MCF 10A (cell line): Measurements from ENCODE around the gene WFDC9. TPM values are rescaled to one million over a fixed set of nuclear protein-coding genes. Genes with fewer than 3 reads are reported as not detected.

Source experiments
- BruUV-seq: library from RNA; stranded (reverse); fragments of 400-500 nt; replicated peaks from 2 replicates; lab custom pipeline; 2021; lab: Mats Ljungman, UMichigan
- CTCF ChIA-PET: fragments of 300-600 bp; sonication (Branson Sonifier 250); formaldehyde crosslinking; extraction: SDS; loops from one replicate; lab custom pipeline; 2021; ENCODE audit warnings: antibody characterized with exemption, inconsistent platforms; lab: Yijun Ruan, JAX
- POLR2A ChIA-PET: fragments of 300-600, 350-650 bp; sonication (Branson Sonifier 250); formaldehyde crosslinking; extraction: SDS; loops from one replicate; lab custom pipeline; 2020; ENCODE audit warnings: antibody characterized with exemption, inconsistent platforms; lab: Yijun Ruan, JAX
- DNase-seq: peaks from one replicate; pipeline ENCODE4 v3.0.0-alpha.2; 2018; ENCODE audit not compliant: unreplicated experiment
- H3K27ac Mint-ChIP-seq: one replicate; pipeline ENCODE4 v1.8.0; 2022; ENCODE audit warnings: mild to moderate bottlenecking, low read depth, mixed read lengths; ENCODE audit not compliant: unreplicated experiment
- H3K27me3 Mint-ChIP-seq: one replicate; pipeline ENCODE4 v1.8.0; 2022; ENCODE audit warnings: mixed read lengths; ENCODE audit not compliant: insufficient read depth, unreplicated experiment
- H3K36me3 Mint-ChIP-seq: one replicate; pipeline ENCODE4 v1.8.0; 2022; ENCODE audit warnings: mild to moderate bottlenecking, moderate library complexity, mixed read lengths; ENCODE audit not compliant: insufficient read depth, unreplicated experiment
- H3K4me1 Mint-ChIP-seq: one replicate; pipeline ENCODE4 v1.8.0; 2022; ENCODE audit warnings: mixed read lengths; ENCODE audit not compliant: insufficient read depth, unreplicated experiment
- H3K4me3 Mint-ChIP-seq: one replicate; pipeline ENCODE4 v1.8.0; 2022; ENCODE audit warnings: mild to moderate bottlenecking, moderate library complexity, mixed read lengths; ENCODE audit not compliant: unreplicated experiment
- H3K9me3 Mint-ChIP-seq: one replicate; pipeline ENCODE4 v1.8.0; 2022; ENCODE audit warnings: mixed read lengths; ENCODE audit not compliant: unreplicated experiment
- intact Hi-C: fragments of 100-400 bp; cut with micrococcal nuclease; formaldehyde crosslinking; loops from 2 replicates; pipeline ENCODE4 v1.14.1; 2022
- total RNA-seq: library from RNA; stranded (reverse); gene quantifications from 2 replicates; pipeline ENCODE4 v1.2.3, GENCODE V29; 2022
- TF ChIP-seq, protein P1 (sequence below): fragments of 200-600 bp; IDR thresholded peaks from one replicate; pipeline ENCODE4 v1.8.0; 2022; ENCODE audit warnings: antibody characterized with exemption, mild to moderate bottlenecking; ENCODE audit not compliant: unreplicated experiment

WFDC9 gene
- total RNA-seq, 1 experiment from 2014 or later: not detected

GRCh38 chr20:45611054-45611453 is 20.0 kb downstream of the WFDC9 start:
- Mint-ChIP-seq H3K4me3 (no peak overlapping the region), H3K27me3 (no peaks in the 10 kb centered on the region), H3K4me1 (peaks cover 11% of the 10 kb centered on the region), H3K27ac (no peak overlapping the region), H3K36me3 (no peaks in the 10 kb centered on the region), H3K9me3 (no peaks in the 10 kb centered on the region)
- TF ChIP-seq, protein P1, sequence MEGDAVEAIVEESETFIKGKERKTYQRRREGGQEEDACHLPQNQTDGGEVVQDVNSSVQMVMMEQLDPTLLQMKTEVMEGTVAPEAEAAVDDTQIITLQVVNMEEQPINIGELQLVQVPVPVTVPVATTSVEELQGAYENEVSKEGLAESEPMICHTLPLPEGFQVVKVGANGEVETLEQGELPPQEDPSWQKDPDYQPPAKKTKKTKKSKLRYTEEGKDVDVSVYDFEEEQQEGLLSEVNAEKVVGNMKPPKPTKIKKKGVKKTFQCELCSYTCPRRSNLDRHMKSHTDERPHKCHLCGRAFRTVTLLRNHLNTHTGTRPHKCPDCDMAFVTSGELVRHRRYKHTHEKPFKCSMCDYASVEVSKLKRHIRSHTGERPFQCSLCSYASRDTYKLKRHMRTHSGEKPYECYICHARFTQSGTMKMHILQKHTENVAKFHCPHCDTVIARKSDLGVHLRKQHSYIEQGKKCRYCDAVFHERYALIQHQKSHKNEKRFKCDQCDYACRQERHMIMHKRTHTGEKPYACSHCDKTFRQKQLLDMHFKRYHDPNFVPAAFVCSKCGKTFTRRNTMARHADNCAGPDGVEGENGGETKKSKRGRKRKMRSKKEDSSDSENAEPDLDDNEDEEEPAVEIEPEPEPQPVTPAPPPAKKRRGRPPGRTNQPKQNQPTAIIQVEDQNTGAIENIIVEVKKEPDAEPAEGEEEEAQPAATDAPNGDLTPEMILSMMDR: no peak
- intact Hi-C loops: no loop called here
- peak; percentile 86 for DNase-seq
- POLR2A ChIA-PET: interaction anchor here (0.6 to 0.9 kb wide), 4 partner anchors 18 to 362 kb away, joined by 3 to 4 read pairs (median 4); no protein-coding TSS in a partner anchor
- BruUV-seq: no TSS peak
- CTCF ChIA-PET: interaction anchor here (0.5 to 1.2 kb wide), 5 partner anchors 18 to 477 kb away, joined by 3 to 6 read pairs (median 3); no protein-coding TSS in a partner anchor

GRCh38 chr20:45607810-45608209 is 23.3 kb downstream of the WFDC9 start:
- Mint-ChIP-seq H3K4me3 (no peak overlapping the region), H3K4me1 (peaks cover 11% of the 10 kb centered on the region), H3K27me3 (peaks cover 18% of the 10 kb centered on the region), H3K36me3 (no peaks in the 10 kb centered on the region), H3K27ac (no peak overlapping the region), H3K9me3 (no peaks in the 10 kb centered on the region)
- DNase-seq: no peak
- TF ChIP-seq, protein P1: no peak
- POLR2A ChIA-PET: no interaction called here
- no TSS peak for BruUV-seq
- CTCF ChIA-PET: no interaction called here
- intact Hi-C loops: no loop called here

DNA sequence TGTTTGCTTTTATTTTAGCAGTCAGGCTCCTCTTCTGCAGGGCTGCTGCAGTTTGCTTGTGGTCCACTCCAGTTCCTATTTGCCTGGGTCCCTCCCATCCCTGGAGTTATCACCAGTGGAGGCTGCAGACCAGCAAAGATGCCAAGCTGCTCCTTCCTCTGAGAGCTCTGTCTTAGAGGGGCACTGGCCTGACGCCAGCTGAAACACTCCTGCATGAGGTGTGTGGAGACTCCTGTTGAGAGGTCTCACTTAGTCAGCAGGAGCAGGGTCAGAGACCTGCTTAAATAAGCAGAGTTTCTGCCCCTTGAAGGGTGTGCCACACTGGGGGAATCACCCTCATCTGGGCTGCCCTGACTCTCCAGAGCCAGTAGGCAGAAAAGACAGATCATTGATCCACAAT is 35.8 kb downstream of the WFDC9 start:
- POLR2A ChIA-PET: interaction anchor here (0.6 kb wide), 1 partner anchor 340 kb away, joined by 3 read pairs; no protein-coding TSS in a partner anchor

GRCh38 chr20:45593498-45593897 is 37.6 kb downstream of the WFDC9 start:
- ChIA-PET POLR2A (no interaction called here), CTCF (interaction anchor here (0.6 to 3.8 kb wide), 10 partner anchors 9 to 201 kb away, joined by 3 to 54 read pairs (median 3); partner anchors contain the start of gene WFDC10A)
- no TSS peak for BruUV-seq
- Mint-ChIP-seq H3K4me3 (no peak overlapping the region), H3K4me1 (peaks cover 9% of the 10 kb centered on the region), H3K9me3 (peaks cover 8% of the 10 kb centered on the region), H3K36me3 (no peaks in the 10 kb centered on the region), H3K27me3 (peaks cover 35% of the 10 kb centered on the region), H3K27ac (no peak overlapping the region)
- TF ChIP-seq, protein P1: no peak
- no peak for DNase-seq
- intact Hi-C loops: no loop called here

More for the DNA sequence above, 35.8 kb downstream of the WFDC9 start:
- Mint-ChIP-seq H3K4me3 (no peak overlapping the region), H3K27ac (no peak overlapping the region), H3K9me3 (peaks cover 8% of the 10 kb centered on the region), H3K27me3 (peaks cover 47% of the 10 kb centered on the region), H3K36me3 (no peaks in the 10 kb centered on the region), H3K4me1 (no peaks in the 10 kb centered on the region)
- no peak for DNase-seq
- TF ChIP-seq, protein P1: no peak
- CTCF ChIA-PET: interaction anchor here (0.5 to 3.8 kb wide), 4 partner anchors 160 to 484 kb away, joined by 3 to 54 read pairs (median 4); partner anchors contain the start of gene SLPI
- no TSS peak for BruUV-seq
- intact Hi-C loops: no loop called here
